Gastroesophageal sphincter (tissue), 3 donors: ENCODE data around the gene OAS1.

Experiments
- EP300 ChIP-seq: sonication (generic); formaldehyde crosslinking; IDR thresholded peaks from one replicate; pipeline ENCODE4 v1.6.1; 2017; ENCODE audit warnings: antibody characterized with exemption, mild to moderate bottlenecking
- POLR2A ChIP-seq, 2 donors: fragments of 450-650 bp; IDR thresholded peaks; one replicate each; pipeline ENCODE4 v1.6.1; 2017; ENCODE audit warnings: antibody characterized with exemption in 2 of 2, mild to moderate bottlenecking in 2 of 2, moderate library complexity in 1 of 2
- POLR2AphosphoS5 ChIP-seq: sonication (generic); formaldehyde crosslinking; IDR thresholded peaks from one replicate; pipeline ENCODE4 v1.6.1; 2017; ENCODE audit warnings: antibody characterized with exemption
- TF ChIP-seq, protein P1 (sequence below), 4 experiments: fragments of 200-600 bp in 2 of 4; fragments of 450-650 bp in 2 of 4; sonication (generic) in 1 of 4; IDR thresholded peaks; one replicate each; pipeline ENCODE4 v1.5.1; 2017 to 2019; ENCODE audit warnings: antibody characterized with exemption in 4 of 4, mild to moderate bottlenecking in 2 of 4, moderate library complexity in 2 of 4

DNA sequence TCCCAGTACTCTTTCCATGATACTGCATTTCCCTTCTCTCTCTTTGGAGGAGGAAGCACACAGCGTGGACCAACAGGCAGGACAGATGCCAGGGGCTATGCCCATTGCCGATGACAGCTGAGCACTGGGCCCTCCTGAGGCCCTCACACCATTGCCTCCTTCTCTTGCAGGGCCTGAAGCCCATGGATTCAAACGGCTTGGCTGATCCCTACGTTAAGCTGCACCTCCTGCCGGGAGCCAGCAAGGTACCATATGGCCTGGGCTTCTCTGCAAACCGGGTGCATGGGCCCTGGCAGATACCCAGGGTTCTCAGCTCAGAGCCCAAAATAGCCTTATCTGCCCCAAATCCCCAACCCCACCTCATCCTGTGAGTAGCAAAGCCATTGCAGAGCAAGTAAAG lies 25.2 kb upstream of the OAS1 start:
- TF ChIP-seq, protein P1, sequence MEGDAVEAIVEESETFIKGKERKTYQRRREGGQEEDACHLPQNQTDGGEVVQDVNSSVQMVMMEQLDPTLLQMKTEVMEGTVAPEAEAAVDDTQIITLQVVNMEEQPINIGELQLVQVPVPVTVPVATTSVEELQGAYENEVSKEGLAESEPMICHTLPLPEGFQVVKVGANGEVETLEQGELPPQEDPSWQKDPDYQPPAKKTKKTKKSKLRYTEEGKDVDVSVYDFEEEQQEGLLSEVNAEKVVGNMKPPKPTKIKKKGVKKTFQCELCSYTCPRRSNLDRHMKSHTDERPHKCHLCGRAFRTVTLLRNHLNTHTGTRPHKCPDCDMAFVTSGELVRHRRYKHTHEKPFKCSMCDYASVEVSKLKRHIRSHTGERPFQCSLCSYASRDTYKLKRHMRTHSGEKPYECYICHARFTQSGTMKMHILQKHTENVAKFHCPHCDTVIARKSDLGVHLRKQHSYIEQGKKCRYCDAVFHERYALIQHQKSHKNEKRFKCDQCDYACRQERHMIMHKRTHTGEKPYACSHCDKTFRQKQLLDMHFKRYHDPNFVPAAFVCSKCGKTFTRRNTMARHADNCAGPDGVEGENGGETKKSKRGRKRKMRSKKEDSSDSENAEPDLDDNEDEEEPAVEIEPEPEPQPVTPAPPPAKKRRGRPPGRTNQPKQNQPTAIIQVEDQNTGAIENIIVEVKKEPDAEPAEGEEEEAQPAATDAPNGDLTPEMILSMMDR (IDR thresholded peaks at IDR 0.05), result no peak
- no peak for TF ChIP-seq POLR2A (IDR thresholded peaks at IDR 0.05)
- TF ChIP-seq POLR2AphosphoS5, result no peak
- no peak for TF ChIP-seq EP300
